Medulla oblongata (tissue), 1 donor: ENCODE results near the gene ZFHX3.
"Not testable (repeated sequence)": the region's sequence is repeated elsewhere in the genome, so short reads cannot be mapped to it uniquely, and the experiment has no call there.

Experiments
- DNase-seq: peaks from one replicate; pipeline ENCODE4 v3.0.0-alpha.2; 2015; ENCODE audit errors: extremely low spot score

Gene ZFHX3

DNA sequence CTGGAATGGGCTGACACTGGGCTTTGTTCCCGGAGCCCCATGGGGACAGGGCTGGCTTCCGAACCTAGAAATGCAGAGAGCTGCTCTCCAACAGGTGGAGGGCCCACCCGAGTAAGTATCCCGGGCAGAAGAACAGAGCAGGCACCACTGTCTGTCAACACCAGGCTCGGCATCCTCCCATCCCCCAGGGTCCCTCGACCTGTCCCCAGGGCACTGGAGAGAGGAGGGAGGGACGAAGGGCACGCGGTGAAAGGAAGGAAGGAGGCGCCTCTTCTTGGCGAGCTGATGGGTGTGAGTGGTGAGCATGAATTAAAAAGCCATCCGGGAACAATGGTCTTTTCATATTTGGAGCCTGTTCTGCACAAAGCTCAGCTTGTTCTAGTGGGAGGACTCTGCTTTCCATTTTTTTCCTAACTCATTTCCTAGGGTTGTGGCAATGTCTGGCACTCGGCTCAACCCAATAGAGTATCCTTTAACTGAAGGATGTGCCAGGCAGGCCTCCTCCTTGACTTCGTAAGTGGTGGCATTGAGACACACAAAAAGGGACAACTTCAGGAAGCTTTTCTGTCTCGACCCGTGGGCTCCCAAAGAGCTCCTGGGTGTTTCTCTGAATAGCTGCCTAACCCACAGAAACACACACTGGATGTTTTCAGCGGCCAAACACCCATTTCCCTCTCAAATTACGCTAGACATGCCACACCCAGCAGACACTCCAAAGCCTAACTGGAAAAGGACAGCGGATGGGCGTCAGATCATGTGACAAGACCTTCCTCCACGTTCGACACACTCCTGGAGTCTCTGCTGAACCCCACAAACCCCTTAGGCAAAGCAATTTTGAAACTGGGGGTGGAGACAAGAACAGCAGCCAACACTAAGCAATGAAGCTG lies 47.7 kb downstream of the ZFHX3 start:
- DNase-seq = peak; percentile 91

DNA sequence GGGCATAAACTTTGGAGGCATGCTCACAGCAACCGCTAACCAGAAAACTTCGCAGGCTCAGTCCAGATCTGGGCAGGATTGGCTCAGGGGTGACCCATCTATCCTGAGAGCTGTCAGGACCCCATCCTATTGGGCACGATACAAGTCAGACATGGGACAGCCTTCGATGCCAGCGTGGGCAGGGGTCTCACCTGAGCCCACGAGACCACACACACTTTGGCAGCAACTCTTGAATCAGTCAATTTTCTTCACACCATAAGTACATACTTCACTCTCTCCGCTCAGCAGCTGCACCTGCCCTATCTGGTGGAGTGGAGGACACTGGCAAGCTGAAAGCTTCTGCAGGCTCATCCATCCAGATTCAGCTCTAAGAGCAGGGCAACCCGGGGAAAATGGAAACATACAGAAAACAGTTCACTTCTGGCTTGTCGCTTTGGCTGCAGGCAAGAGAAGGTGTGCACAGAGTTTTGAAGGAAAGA lies 48.3 kb downstream of the ZFHX3 start:
- DNase-seq = no peak

DNA sequence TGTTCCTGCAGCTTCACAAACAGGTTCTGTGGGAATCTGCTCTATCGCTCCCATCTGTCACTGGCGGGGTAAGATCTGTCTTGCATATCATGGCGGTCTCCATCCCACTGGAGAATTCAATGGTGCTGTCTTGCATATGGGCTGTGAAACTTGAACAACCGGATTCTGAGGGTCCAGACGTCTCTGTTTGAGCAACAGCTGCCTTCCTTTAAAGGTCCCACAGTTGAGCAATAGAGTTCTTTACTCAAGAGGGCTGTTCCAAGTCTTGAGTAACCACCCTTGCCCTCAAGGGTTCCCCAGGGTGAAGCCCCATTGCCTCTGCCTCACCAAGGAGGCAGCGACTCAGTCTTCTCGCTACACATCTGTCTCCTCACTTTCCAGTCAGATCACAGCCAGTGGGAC lies 50.8 kb downstream of the ZFHX3 start:
- no peak for DNase-seq

DNA sequence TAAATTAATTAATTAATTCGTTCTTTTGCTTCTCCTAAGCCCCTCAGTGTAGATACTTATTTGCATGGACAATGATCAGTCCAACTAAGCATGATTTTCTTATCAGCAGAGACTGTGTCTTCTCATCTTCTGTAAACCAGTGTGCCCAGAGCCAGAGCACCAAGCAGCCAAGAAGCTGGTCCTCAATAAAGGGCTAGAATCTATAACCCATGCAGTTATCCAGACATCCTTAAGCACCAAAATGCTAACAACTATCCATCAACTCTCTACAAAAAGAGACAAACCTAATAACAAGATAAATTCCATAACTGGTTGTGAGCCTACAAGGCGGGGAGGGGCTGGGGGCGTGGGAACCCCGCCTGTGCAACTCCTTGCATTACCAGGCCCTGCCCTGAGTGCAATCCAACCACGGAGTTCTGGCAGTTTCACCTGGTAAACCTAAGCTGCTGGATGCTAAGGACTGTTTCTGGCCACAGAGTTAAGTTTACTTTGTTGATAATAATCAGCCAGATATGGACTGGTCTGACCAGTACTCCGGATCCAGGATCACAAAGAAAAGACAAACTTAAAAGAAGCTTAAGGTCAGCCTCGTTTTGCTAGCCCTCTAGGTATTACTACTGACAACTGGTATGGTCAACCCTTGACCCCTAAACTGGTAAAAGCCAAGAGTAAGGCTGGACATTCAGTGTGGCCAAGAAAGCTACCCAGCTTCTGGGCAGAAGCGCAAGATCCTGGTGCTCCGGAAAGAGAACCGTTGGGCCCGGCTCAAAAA lies 51.5 kb downstream of the ZFHX3 start:
- DNase-seq = no peak

DNA sequence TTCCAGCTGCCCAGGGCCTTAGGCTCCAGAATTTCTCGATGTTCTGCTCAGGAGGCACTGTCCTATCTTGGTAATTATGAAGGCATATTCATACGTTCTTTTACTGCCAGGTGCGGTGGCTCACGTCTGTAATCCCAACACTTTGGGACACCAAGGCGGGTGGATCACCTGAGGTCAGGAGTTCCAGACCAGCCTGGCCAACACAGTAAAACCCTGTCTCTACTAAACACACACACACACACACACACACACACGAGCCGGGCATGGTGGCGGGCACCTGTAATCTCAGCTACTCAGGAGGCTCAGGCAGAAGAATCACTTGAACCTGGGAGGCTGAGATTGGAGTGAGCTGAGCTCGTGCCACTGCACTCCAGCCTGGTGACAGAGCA lies 52.1 kb downstream of the ZFHX3 start:
- DNase-seq = not testable (repeated sequence)

DNA sequence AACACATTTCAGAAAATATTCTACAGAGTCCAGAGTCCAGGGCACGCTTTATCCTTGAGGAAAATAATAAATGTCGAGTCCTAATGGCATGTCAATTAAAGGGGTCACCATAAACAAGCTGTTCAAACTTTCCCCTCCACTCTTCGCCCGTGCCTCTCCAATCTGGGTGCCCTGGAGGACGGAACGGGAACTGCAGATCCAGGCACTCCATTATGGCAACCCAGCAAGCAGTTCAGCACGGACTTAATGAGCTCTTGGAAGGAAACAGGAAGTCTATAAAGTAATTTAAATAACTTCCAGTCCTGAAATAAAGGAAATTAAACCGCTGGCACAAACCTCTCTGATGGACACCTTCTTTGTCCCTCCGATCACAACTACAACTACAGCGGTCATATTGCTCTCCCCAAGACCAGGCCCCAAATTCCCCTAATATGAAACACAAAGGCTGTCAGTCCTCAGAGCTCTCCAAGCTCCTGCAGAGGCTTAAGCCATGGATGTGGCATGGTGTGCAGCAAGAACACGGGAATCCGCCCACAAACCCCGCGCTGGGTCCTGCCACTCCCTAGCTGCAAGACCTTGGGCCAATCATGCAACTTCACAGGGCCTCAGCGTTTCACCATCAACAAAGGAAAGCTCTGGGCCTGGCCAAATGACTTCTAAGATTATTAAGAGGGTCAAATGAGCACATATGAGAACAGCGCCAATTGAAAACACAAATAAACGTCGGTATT lies 52.6 kb downstream of the ZFHX3 start:
- DNase-seq = no peak

DNA sequence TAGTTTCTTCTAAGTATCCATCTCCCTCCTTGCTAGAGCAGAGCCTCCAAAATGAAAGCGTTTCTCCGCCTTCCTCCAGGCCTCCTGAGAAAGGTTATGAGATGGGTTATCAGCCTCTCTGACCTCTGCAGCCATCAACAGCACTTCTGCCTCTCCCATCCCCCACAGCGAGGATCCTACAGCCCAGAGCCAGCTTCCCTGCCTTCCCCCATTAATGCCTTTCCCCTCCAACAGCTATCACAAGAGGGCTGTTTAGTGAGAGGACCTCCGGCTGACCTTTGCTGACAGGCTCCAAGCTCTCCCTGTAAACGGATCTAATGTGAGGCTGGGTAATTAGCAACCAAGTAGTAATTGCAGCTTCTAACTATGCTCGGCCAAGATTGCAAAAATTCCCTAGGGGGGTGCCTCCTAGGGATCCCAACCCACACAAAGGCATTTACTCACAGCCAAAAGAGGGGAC lies 55.8 kb downstream of the ZFHX3 start:
- DNase-seq = no peak

DNA sequence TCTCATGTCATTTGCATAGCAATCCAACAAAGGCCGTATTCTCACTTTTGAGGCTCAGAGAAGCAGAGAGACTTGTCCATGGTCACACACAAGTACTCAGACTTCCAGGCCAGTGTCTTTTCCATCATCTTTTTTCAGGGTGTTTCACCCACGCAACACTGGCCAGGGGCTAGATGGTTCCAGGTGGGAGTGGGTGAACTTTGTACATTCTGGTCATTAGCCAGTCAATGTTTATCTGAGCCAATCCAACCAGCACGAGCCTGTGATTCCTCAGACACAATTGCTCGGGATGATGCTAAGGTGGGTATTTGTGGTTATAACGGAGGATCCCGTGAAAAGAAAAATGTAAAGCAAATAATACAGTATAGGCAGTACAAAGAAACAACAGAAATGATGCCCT lies 56.3 kb downstream of the ZFHX3 start:
- DNase-seq = no peak

DNA sequence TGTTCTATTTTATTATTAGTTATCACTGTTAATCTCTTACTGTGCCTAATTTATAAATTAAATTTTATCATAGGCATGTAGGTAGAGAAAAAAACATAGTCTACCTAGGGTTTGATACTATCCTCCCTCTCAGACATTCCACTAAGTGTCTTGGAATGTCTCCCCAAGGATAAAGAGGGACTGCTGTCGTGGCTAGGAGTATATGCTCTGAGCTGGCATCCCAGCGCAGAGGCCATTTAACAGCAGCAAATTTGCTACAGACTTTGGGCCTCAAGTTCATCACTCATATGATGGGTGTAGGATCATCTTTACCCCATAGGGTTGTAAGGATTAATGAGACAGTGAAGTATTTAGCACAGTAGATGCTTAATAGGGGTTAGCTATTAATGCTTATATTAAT lies 56.7 kb downstream of the ZFHX3 start:
- no peak for DNase-seq

DNA sequence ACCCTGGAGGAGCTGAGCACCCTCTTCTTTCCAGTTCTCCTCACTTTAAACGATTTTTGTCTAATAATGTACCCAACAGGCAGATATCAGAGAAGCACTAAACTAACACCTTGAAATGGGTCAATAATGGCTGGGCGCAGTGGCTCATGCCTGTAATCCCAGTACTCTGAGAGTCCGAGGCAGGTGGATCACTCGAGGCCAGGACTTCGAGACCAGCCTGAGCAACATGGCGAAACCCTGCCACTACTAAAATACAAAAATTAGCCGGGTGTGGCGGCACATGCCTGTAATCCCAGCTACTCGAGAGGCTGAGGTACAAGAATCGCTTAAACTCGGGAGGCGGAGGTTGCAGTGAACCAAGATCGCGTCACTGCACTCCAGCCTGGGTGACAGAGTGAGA lies 57.4 kb downstream of the ZFHX3 start:
- DNase-seq = no peak

DNA sequence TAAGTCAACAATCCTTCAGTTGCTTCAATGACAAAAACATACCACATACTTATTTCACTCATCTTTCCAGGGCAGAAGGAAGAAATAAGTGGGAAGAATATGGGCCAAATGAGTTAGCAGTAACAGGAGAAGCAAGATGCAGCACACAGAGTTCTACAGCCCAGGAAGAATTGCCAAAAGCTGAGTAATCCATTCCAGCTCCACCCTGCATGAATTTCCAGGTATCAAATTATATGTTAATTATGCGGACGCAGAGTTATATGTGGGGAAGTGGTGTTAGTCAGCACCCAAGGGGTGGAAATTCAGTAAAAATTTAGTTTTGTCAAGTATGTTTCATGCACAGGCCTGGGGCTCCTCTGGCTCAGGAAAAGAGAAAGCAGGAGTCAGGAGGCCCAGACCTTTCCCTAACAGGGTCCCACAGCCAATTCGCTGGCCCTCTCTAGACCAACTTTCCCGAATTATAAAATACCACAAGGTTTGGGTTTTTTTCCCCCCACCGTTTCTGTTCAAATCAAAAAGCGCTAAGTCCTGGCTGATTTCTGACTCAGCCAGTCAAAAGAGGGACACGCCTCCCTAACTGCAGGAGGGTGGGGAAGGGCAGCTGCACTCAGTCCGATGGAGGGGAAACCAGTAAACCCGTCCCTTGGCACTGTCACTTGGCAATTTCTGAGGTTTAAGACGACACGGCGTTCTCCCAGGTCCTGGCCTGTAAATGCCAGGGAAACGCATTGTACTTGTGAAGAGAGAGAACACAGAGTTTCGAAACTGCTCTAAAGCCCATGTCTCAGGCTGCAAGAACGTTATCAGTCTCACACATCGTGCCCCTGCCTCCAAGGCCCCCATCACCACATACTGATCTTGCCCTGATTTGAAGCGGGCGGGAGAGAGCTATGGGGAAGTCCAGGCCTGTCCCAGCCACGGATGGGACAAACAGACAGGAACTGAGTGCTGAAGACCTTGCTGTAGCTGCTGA lies 58.1 kb downstream of the ZFHX3 start:
- DNase-seq = peak; percentile 27

DNA sequence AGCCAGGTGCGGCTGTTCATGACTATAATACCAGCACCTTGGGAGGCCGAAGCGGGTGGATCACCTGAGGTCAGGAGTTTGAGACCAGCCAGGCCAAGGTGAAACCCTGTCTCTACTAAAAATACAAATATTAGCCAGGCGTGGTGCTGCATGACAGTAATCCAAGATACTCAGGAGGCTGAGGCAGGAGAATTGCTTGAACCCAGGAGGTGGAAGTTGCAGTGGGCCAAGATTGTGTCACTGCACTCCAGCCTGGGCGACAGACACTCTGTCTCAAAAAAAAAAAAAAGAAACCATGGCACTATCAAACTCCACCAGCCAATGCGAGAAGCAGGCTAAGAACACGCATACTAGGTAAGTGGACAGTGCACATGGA lies 58.7 kb downstream of the ZFHX3 start:
- not testable (repeated sequence) for DNase-seq

DNA sequence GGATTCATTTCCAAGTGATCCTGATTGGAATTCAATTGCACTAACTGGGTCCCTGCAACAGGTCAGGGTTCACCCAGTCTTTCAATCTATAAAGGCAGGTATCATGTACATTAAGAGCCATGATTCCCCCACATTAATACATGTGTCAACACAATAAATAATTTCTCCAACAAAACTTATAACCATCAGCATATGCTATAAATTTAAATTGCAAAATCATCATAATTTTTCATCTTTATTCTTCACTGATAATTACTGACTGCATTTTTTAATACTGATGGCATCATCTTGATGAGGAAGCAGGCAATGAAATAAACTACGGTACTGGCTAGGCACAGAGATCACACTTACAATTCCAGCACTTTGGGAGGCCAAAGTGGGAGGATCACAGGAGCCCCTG lies 59.4 kb downstream of the ZFHX3 start:
- DNase-seq = no peak

DNA sequence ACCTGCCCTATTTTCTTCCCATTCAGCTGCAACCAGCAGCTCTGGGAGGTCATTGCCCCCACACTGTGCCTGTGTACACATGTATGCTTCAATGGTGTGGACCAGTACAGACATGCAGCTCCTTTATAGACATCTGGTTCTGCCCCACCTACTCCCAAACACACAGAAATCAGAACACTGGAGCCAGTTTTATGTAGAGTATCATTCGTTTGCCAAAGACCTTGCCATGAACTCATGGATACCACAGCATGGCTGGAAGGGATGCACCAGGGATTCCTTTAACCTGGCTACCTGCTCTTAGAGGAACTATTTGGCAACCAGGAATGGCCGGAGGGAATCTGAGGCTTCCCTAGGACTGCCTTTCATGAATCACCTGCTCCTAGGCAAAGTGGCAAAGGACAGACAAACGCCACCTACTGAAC lies 60.4 kb downstream of the ZFHX3 start:
- DNase-seq = no peak

DNA sequence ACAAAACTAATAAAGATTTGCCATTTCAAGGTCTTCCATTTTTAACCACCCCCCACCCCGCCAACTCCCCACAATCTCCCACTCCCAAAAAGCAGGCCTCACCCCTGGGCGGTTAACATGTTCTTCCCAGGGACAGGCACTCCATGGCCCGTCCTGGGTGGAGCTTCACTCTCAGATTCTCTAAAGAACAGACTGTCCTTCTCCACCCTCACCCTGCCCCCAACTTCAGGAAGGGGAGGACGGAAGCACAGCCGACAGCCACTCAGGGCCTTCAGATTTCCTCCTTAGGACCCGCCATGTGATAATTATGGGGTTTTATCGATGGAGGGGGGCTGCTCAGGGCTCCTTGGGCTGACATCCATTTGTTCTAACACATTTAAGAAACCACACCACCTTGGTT lies 61.9 kb downstream of the ZFHX3 start:
- no peak for DNase-seq

DNA sequence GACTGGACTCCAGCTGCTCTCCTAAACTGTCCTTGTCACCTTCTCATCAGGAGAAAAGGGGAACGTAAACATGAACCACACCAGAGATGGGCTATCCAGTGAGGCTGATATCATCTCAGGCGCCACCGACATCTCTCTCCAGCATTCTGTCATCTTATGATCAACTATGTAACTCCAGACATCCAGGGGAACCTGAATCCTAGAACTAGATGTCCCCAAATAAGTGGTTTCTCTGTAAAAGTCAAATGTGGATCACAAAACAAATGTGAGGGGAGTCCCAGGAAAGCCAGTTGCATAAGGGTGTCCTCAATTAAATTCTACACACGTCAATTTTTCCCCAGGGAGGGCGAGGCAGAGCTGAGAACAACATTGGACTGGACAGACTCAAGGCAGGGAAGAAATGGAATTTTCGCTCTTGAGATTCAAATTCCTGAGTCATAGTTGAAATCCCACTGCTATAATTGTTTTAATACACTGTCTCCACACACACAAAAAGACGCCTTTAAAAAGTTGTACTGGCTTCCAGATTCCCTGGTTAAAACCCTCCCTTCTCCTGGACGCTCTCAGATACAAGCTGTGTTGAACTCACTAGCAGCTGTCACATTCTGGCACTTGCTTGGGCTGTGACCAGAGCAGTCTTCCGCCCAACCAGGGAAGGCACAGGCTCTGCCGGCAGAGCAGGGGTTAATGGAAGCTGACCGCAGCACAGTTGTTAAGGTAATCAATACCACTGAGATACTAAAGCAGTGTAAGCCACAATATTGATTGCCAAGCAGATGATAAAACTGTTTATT lies 62.6 kb downstream of the ZFHX3 start:
- DNase-seq = peak; percentile 46

DNA sequence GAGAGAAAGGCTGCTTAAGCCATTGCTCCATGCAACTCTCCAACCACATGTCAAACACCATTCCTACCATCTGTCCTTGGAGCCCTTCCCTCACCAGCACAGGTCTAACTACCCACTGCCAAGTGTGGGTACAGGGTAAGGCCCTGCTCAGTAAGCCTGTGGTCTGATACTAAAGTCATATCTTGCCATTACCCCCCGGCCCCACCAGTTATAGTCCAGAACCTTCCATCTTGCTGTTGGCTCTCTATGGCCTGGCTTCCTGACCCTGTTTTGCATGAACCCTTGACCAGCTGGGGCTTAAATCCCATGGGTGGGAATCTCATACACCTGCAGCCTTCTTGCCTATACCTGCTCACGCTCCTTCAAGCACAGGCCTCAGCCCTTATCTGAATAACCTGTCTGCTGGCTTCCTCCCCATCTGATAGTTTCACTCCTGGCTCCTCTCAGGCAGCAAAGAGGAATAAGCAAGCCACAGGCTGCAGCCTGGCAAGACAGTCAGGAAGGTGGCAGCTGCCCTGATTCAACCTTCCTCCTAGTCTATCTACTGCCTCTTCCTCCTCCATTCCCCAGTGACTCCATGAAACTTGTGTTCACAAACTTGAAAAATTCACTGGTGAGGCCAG lies 64.1 kb downstream of the ZFHX3 start:
- DNase-seq = no peak

DNA sequence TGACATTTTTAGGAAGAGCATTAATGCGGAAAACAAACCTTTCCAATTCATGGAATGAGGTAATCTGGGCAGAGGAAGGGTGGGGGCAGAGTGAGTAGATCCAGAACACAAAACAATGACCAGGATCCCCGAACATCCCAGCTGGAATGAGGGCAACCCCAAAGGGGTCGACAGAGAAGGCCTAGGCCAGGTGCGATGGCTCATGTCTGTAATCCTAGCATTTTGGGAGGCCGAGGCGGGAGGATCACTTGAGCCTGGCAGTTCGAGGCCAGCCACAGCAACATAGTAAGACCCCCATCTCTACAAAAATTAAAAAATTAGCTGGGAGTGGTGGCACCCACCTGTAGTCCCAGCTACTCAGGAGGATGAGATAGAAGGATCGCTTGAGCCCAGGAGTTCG lies 64.7 kb downstream of the ZFHX3 start:
- DNase-seq = no peak

DNA sequence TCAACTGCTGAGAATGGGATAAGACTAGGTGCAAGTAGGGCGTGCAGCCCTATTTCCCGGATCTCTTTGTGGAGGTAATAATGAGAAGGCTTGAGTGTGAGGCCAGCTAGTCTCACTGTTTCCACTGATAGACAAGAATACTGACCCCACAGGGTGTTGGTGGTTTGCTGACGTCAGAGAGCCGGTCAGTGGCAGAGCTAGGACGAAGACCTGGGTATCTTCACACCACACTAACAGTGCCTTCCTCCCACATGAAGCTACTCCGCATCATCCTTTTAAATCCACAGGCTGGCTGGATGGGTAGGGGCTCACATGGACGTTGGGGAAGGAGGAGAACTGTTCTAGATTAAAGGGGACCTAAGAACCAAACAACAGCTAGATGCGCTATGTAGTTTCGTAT lies 68.0 kb downstream of the ZFHX3 start:
- DNase-seq = no peak

DNA sequence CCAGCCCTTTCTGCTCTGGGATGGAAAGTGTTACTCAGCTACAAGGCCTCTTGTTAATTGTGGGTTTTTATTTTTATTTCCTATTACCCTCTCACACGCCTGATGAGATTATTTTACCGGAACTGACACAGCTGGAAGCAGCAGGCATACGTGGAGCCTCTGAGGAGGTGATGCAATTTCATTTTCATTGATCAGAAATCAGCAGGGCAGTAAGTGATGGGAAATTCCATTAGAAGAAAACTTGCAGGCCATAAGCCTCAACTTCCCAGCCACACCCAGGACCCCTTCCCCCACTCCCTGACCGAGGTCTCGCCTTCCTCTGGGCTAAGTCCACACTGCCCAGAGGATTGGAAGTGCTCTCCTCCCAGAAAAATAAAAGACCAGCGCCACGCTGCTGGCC lies 69.7 kb downstream of the ZFHX3 start:
- DNase-seq = no peak
